ENCODE measurements around the gene FOXRED2. TPM values are rescaled to one million over a fixed set of nuclear protein-coding genes. Genes with fewer than 3 reads are reported as not detected.

FOXRED2 gene
- total and polyA plus RNA-seq, 2 of the 4 experiments (the other 2 are of a cell fraction) = 1.6 to 4.0 TPM

DNA sequence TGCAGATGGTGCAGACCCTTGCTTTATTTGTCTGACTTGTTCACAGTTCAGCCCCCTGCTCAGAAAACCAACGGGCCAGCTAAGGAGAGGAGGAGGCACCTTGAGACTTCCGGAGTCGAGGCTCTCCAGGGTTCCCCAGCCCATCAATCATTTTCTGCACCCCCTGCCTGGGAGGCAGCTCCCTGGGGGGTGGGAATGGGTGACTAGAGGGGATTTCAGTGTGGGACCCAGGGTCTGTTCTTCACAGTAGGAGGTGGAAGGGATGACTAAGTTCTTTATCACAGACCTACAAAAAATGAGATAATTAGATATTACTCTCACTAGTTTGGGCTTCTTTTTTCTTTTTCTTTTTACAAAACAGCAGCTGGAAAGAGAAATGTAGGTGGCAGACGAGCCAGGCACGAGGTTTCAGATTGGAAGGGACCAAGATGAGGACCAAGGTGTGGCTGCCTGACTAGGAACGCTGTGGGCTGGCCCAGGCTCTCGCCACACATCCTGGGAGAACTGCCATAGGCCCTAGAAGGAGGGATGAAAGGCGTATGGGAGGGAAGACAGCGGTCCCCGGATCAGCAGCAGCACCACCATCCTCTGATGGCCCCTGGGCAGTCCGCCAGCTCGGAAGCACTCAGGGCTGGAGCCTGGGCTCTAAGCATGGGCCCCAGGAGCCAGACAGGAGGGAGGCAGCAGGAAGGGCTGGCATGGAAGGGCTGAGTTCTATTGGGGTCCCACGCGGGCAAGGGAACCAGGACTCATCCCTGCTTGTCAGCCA, 39.6 kb downstream of the FOXRED2 start:
- peak overlapping the region; percentile 100 for H4K91ac ChIP-seq (ENCODE audit: insufficient read depth, low read depth, low read length)
- peak overlapping the region; percentile 96 for H3K56ac ChIP-seq (ENCODE audit: extremely low read depth, insufficient read depth, low read length)
- H2BK5ac ChIP-seq (ENCODE audit: low read depth, low read length, poor library complexity, severe bottlenecking) = peak overlapping the region; percentile 99
- WGBS, 2 experiments (ENCODE audit: extremely low coverage in 2 of 2, insufficient read length in 1 of 2) = 0% methylated on average over 2 of the region's 14 CpGs; no CpG with 5 or more reads in 1 of the 2 experiments
- H3K9ac ChIP-seq (ENCODE audit: low read depth, low read length) = peak overlapping the region; percentile 74
- H2AFZ ChIP-seq (replicated peaks; ENCODE audit: low read length, poor library complexity) = peak overlapping the region; percentile 70
- DNase-seq (peak; percentile 86), ATAC-seq (ENCODE audit: low read depth) (peak; percentile 25)
- H4K5ac ChIP-seq (ENCODE audit: low read depth, low read length) = peak overlapping the region; percentile 93
- TF ChIP-seq POLR2A (IDR thresholded peaks at IDR 0.05; ENCODE audit: low read depth, low read length) = 0 out of 2 replicates have a peak, but pooled peaks have one; percentile 45
- no peak for TF ChIP-seq CEBPB (IDR thresholded peaks at IDR 0.05; ENCODE audit: low read depth, low read length)
- peak; percentile 24; the same call in 1 of the 2 replicates for TF ChIP-seq BHLHE40 (IDR thresholded peaks at IDR 0.05; ENCODE audit: low read depth, low read length)
- no peak for TF ChIP-seq SMC3 (IDR thresholded peaks at IDR 0.05; ENCODE audit: low read depth, low read length)
- TF ChIP-seq NFE2L2 (IDR thresholded peaks at IDR 0.05; ENCODE audit: low read depth, low read length) = 0 out of 2 replicates have a peak, but pooled peaks have one; percentile 21
- 0 out of 2 replicates have a peak, but pooled peaks have one; percentile 21 for TF ChIP-seq FOS (IDR thresholded peaks at IDR 0.05; ENCODE audit: low read depth, low read length)
- H3K27ac ChIP-seq (ENCODE audit: insufficient read depth, low read length) = peak overlapping the region; percentile 96
- H4K8ac ChIP-seq (ENCODE audit: low read depth in 2 of 2, low read length in 2 of 2) = peak overlapping the region; percentile 93 to 99
- H2BK120ac ChIP-seq (ENCODE audit: low read depth, low read length) = peak overlapping the region; percentile 99
- H3K4me1 ChIP-seq (ENCODE audit: control insufficient read depth, insufficient read depth, low read length) = peaks cover 53% of the 10 kb centered on the region
- POLR2A ChIA-PET (ENCODE audit: unreplicated experiment) = interaction anchor here (0.6 to 4.9 kb wide), 3 partner anchors 48 to 82 kb away, joined by 4 to 30 read pairs (median 6); partner anchors contain the start of gene MYH9
- peak overlapping the region; percentile 99 for H3K14ac ChIP-seq (replicated peaks; ENCODE audit: low read depth, low read length)
- H3K9me3 ChIP-seq (ENCODE audit: control insufficient read depth, insufficient read depth, low read length) = no peaks in the 10 kb centered on the region
- H3K18ac ChIP-seq (ENCODE audit: low read depth, low read length) = peak overlapping the region; percentile 94
- intact Hi-C loops (cut with micrococcal nuclease) = loop anchor here (5.0 kb wide), 2 partner anchors 50 to 100 kb away; no protein-coding TSS in a partner anchor
- no peaks in the 10 kb centered on the region for H3K27me3 ChIP-seq (ENCODE audit: control insufficient read depth, insufficient read depth, low read length)
- H3K23ac ChIP-seq (ENCODE audit: low read depth, low read length) = peak overlapping the region; percentile 92
- TSS peak; percentile 33 for BruUV-seq (replicated peaks)
- peak overlapping the region; percentile 97 for H2AK9ac ChIP-seq (replicated peaks; ENCODE audit: low read depth, low read length, poor library complexity)
- peaks cover 19% of the 10 kb centered on the region for H4K20me1 ChIP-seq (ENCODE audit: insufficient read depth, low read length)
- peak overlapping the region; percentile 100 for H2AK5ac ChIP-seq (ENCODE audit: low read depth, low read length)
- H2BK20ac ChIP-seq (ENCODE audit: low read depth, low read length) = peak overlapping the region; percentile 99
- peak overlapping the region; percentile 98 for H2BK15ac ChIP-seq (ENCODE audit: low read depth, low read length)
- peaks cover 5% of the 10 kb centered on the region for H3K36me3 ChIP-seq (ENCODE audit: control insufficient read depth, insufficient read depth, low read length)
- CTCF ChIA-PET = no interaction called here
- peaks cover 30 to 86% of the 10 kb centered on the region in 2 experiments for H3K79me1 ChIP-seq (ENCODE audit: low read depth in 1 of 2, low read length in 2 of 2)
- dilution Hi-C loops (cut with HindIII; ENCODE audit: low sequenced_read_pairs, unreplicated experiment) = no loop called here
- H3K9me1 ChIP-seq (ENCODE audit: insufficient read depth, low read length) = peaks cover 42% of the 10 kb centered on the region
- H3K4ac ChIP-seq (ENCODE audit: low read depth, low read length) = peak overlapping the region; percentile 99
- in situ Hi-C loops (cut with MboI; ENCODE audit: low sequenced_read_pairs) = loop anchor here (5.0 kb wide), 1 partner anchor 85 kb away; no protein-coding TSS in a partner anchor
- H3K4me3 ChIP-seq (ENCODE audit: insufficient read depth, low read depth, low read length) = no peak overlapping the region
- peak overlapping the region; percentile 53 for H3K4me2 ChIP-seq (ENCODE audit: low read depth, low read length)
